ENCODE results near the gene MPPED1.

DNA sequence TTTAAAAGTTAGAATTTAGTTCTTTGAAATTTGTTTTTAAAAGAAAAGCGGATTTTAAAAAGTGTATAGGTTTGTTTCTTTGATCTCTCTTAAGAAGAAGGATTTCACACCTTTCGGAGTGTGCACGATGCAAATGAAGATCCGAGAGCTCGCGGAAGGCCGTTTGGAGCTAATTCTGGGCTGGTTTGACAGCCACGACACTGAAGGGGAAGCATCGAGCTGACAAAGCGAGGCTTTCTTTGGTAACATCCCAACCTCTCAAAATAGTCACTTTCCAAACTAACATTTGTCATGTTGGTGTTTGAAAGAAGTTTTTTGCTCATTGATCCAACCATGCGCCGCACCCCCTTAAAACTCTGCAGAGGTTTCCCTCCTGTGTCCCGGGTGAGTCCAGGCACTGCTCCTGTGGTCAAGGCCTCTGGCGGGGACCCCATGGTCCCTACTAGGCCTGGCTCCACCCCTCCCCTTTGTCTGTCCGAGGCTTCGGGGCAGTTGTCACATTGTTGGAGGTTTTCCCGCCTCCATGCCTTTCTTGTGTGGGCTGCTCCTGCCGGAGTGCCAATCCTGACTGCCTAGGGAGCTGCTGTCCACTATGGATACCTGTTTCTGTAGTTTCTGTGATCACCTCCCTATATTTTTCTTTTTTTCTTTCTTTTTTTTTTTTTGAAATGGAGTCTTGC, 39.7 kb downstream of the MPPED1 start:
- TF ChIP-seq POLR2AphosphoS5 (IDR thresholded peaks at IDR 0.05; ENCODE audit: low read depth, low read length) (no peak), POLR2A (IDR thresholded peaks at IDR 0.05; ENCODE audit: low read depth, low read length) (no peak), TAF1 (IDR thresholded peaks at IDR 0.05; ENCODE audit: low read depth, low read length) (no peak), SPI1 (IDR thresholded peaks at IDR 0.05; ENCODE audit: low read depth, low read length) (no peak), POU2F2 (IDR thresholded peaks at IDR 0.05; ENCODE audit: low read depth, low read length) (no peak), PAX5 (IDR thresholded peaks at IDR 0.05; ENCODE audit: insufficient read depth, low read length, severe bottlenecking) (no peak)

Data from GM12891 (cell line).